Glomerular visceral epithelial cell (primary cell): ENCODE measurements around the gene PGS1.
"Not testable (repeated sequence)": the region's sequence is repeated elsewhere in the genome, so short reads cannot be mapped to it uniquely, and the experiment has no call there.

Source experiments
- DNase-seq: peaks from one replicate; pipeline ENCODE4 v3.0.0-alpha.2; 2016; ENCODE audit errors: extremely low spot score

The PGS1 gene

DNA sequence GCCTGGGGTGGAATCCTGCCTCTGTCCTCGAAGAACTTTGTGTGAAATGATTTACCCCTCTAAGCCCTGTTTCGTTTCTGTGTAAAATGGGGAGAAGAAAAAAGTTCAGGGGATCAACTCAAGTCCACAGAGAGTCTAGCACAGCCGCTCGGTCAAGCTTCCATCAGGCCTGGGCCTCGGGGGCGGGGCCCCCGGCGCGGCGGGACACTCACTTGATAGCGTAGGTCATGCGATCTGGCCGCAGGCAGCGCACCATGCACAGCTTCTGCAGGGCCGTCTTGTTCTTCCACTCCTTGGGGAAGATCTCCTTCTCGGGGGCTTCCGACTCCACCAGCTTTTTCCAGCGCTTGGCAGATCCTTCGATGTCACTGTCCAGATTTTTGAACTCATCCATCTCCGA lies 65.9 kb downstream of the PGS1 start:
- no peak for DNase-seq

DNA sequence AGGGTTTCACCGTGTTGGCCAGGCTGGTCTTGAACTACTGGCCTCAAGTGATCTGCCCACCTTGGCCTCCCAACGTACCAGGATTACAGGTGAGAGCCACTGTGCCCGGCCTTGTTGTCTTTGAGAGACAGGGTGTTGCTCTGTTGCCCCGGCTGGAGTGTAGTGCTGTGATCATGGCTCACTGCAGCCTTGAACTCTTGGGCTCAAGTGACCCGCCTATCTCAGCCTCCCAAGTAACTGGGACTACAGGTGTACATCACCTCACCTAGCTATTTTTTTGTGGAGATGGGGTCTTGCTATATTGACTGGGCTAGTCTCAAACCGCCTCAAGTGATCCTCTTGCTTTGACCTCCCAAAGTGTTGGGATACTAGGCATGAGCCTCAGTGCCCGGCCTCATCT lies 68.4 kb downstream of the PGS1 start:
- DNase-seq: no peak

DNA sequence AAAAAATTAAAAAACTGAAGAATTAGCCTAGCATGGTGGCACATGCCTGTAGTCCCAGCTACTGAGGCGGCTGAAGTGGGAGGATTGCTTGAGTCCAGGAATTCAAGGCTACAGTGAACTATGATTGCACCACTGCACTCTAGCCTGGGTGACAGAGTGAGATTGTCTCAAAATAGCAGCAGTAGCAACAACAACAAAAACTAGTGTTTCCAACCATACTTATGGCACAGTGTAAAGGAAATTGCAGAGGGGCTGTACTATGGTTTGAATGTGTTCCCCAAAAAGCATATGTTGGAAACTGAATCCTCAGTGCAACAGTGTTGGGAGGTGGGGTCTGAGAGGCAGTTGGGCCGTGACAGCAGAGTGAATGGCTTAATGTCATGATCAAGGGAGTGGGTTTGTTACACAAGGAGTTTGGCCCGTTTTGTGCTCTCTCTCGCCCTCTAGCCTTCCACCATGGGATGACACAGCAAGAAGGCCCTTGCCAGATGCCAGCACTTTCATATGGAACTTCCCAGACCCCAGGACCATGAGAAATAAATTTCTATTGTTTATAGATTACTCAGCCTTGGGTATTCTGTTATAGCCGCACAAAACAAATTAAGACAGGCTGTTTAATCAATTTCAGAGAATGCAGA lies 70.0 kb downstream of the PGS1 start:
- DNase-seq: no peak

DNA sequence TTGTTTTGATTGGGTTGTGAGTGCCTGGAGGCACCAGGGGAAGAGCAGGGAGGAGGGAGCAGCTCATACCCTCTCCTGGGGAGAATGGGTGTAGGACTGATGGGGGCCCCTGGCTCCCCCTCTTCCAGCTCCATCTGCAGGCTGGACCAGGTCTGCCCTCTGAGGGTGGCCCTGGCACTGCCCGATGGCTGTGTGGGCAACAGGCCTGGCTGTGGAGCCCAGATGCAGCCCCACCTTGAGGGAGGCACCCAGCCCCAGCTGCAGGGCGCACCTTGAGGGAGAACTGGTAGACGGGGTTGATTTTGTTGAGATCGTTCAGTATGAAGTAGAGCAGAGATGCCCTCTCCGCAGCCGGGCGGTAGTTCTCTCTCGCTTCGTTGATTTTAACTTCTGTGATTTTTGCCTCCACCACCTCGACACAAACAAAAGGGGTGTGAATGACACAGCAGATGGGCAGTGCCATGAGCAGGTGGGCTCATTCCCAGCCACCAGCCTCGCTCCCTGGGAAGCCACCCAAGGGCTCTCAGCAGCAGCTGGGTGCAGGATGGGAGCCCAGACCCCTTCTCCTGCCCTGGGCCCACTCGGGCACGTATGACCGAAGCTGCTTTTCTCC lies 71.6 kb downstream of the PGS1 start:
- DNase-seq: no peak

DNA sequence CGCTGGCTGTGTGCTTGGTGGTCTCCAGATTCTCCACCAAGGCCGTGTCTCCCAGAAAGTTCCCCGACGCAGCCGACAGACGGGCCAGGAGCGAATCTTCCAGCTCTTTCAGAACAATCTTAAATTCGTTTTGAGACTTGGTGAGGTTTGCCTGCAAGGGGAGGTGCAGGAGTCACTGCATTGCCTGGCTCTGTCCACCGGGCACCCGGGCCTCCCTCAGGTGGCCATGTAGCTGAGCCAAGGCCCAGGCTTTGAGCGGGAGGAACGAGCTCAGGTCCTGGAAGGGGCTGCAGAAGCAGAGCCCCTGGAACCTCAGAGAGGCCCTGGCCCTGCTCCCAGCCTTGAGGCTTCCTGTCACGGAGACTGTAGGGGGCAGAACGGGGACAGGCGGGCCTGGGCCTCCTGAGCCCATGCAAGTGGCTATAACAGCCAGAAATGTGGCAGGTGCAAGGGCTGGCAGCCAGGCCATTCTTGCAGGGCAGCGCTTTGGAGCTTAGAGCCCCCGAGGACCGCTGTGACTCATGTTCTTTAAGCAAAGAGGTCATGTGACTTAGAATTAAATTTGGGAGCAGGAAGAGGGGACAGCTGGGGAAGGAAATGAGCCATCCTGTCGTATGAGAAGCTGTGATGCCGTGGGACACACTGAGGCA lies 72.4 kb downstream of the PGS1 start:
- DNase-seq: no peak

DNA sequence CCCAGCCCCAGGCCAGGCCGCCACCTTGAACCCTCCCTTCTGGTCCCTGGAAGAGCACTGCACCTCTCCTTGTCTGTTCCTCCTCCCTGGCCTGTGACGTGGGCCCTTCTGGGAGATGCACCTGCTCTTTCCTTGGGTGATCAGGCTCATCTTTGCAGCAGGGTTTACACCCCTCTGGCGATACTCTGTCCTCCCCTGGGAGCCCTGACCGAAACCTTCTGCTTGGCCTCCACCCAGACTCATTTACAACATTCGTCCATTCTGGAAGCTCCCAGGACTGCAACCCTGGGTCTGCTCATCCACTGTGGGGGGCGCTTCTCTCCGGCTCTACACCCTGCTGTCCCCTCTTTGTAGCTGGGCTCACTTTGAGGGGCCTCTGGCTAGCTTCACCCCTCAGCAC lies 73.3 kb downstream of the PGS1 start:
- no peak for DNase-seq

DNA sequence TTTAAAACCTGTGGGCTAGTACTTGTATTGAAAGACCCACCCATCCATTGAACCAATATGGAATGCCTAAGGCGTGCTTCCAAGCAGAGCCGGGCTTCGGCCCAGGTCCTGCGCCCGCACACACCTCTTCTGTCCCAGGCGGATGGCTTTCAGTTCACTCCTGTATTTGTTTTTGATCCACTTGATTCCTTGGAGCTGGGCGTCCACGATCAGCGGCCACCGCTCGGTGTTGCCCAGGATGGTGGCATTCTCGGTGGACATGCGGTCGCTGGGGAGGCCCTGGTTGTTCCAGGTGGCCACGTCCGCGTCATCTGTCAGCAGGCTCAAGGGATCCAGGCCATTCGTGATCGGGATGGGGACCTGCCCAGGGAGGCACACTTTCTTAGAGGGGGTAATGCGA lies 75.9 kb downstream of the PGS1 start:
- no peak for DNase-seq

DNA sequence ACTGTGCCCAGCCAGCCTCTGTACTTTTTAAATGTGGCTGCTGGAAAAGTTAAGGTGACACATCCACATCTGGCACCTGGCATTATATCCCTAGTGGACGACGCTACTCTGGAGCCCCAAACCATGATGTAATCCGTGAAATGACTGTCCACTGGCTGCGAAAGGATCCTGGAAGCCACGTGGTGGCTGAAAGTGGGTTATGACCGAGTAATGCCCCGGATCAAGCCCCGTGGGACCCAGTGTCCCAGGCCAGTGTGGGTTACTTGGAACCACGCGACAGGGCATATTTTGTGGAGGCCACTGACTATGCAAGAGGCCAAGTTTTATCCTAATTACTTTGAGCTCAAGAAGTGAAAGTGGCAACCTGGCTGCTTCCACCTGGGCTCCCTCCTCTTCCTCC lies 79.6 kb downstream of the PGS1 start:
- DNase-seq: no peak

DNA sequence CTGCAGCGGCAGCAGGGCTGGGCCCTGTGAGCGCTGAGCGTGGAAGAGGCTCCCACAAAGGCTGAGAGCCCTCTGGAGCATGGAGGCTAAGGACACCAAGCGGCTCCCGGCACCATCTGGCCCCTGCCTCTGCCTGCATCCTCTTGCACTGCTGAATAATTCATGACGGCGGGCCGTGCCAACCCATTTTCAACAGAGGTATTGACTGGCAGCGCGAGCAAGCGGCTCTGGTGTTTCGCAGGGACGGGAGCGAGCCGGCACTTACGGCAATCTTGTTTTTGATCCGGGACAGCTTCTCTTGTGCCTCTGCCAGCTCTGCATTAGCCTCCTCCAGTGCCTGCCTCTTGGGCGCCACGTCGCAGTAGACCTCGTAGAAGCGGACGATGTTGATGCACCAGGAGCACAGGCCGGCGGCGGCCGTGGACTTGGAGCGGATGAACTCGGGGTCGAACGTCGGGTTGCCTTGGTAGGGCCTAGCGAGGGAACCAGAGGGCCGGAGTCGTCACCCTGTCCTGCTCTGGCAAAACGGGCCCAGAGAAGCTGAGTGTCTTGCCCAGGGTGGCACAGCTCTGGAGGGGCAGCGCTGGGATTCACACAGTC lies 80.4 kb downstream of the PGS1 start:
- no peak for DNase-seq

DNA sequence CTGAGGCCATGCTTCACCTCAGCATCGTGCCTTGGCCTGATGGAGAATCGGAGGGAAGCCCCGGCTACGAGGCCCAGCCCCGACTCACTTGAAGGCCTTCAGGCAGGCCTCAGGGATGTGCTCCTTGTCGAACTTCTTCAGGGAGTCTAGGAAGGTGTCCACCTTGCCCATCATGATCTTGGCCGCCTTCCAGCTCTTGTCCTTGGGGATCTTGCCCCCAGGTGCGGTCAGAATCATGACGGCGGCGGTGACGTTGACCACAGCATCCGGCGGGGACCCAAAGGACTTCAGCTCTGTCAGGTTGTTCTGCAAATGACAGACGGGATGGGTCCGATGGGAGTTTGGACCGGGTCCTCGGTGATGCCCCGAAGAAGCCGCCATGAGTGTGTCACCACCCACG lies 81.2 kb downstream of the PGS1 start:
- no peak for DNase-seq

DNA sequence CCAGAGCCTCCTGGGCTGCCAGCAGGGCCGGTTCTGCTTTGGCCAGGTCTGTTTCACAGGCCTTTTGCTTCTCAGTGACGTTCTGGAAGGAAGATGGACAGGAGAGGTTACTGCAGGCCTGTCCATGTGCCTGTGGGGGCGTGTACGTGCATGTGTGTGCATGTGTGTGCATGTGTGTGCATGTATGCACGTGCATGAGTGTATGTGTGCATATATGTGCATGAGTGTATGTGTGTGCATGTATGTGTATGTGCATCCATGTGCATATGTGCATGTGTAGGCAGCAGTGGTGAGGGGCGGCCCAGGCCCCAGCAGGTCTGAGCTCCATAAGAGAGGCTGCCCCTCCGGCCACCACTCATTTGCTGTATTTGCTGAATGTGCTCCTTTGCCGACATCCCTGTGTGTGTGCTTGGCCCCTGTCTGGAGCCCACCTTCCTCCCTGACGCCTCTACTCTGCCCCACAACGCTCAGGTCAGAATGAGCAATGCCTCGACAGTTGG lies 81.8 kb downstream of the PGS1 start:
- DNase-seq: no peak

DNA sequence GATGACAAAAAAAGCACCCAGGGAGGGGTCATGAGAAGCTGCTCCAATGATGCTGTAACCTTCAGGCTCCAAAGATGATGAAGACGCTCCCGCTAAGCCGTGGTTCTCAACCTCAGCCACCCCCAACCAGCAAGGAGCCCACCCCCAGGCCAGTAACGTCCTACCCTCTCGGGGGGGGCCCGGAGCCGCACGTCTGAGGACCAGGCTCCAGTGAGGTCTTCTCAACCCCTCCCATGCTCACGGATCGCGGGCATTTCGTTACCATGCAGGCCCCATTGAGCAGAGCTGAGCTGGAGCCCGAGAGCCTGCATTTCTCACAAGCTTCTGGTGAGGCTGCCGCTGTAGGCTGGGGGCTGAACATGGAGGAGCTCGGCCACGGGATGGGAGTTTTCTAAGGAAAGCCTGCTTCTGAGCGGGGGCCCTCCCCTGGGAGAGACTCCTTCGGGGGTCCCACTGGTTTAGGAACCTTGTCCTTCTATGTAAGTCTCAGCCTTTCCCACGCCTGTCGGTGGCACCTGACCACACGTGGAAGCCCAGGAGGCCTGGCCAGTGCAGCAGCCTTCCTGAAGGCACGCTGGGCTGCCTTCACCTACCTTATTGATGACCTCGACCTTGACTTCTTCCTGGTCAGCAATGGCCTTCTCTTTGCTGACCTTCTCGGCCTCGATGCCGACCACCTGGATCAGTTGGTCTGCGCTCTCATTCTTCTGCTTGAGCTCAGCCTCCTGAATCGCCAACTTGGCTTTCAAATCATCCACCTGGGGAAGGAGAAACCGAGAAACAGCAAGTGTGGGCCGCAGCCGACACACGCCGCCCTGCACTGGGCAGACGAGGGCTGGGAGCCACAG lies 82.7 kb downstream of the PGS1 start:
- no peak for DNase-seq

DNA sequence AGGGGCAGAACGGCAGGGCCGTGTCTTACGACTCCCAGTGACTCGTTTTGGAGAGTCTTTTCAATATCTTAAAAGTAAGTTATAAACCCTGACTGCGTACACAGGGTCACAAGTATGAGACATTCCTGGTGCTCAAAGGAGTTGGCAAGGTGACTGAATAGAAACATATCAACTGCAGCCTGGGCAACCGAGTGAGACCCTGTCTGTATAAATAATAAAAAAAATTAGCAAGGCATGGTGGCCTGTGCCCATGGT lies 83.3 kb downstream of the PGS1 start:
- no peak for DNase-seq

DNA sequence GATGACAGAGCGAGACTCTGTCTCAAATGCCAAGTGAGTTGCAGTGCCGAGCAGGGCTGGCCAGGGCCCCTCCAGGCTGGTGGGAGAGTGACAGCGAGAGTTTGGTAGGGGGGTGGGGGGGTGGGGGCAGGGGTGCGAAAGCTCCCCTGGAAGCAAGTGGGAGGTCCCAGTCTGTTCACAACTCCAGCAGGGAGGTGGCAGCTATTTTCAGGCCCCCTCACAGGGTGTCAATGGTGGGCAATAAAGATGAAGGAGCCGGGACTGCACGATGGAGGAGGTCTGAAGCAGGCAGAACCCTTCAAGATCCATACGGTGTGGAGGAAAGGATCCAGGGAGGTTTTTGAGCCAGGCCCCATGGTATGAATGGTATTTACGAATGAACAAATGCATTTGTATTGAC lies 83.7 kb downstream of the PGS1 start:
- no peak for DNase-seq

DNA sequence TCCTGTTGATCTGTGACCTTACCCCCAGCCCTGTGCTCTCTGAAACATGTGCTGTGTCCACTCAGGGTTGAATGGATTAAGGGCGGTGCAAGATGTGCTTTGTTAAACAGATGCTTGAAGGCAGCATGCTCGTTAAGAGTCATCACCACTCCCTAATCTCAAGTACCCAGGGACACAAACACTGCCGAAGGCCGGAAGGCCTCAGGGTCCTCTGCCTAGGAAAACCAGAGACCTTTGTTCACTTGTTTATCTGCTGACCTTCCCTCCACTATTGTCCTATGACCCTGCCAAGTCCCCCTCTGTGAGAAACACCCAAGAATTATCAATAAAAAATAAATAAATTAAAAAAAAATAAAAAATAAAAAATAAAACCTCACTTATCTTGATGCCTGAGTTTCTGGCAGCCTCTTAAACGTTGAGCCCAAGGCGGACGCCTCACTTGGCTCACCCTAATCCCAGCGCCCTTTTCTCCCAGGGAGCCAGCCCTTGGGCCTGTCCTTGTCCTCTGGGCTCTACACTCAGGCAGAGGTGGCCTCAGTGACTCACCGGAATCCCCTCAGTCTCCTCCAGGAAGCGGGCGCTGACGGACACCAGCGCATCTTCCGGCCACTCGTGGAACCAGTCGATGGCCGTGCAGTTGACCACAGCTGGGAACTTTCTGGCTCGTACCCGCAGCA lies 87.8 kb downstream of the PGS1 start:
- DNase-seq: not testable (repeated sequence)

DNA sequence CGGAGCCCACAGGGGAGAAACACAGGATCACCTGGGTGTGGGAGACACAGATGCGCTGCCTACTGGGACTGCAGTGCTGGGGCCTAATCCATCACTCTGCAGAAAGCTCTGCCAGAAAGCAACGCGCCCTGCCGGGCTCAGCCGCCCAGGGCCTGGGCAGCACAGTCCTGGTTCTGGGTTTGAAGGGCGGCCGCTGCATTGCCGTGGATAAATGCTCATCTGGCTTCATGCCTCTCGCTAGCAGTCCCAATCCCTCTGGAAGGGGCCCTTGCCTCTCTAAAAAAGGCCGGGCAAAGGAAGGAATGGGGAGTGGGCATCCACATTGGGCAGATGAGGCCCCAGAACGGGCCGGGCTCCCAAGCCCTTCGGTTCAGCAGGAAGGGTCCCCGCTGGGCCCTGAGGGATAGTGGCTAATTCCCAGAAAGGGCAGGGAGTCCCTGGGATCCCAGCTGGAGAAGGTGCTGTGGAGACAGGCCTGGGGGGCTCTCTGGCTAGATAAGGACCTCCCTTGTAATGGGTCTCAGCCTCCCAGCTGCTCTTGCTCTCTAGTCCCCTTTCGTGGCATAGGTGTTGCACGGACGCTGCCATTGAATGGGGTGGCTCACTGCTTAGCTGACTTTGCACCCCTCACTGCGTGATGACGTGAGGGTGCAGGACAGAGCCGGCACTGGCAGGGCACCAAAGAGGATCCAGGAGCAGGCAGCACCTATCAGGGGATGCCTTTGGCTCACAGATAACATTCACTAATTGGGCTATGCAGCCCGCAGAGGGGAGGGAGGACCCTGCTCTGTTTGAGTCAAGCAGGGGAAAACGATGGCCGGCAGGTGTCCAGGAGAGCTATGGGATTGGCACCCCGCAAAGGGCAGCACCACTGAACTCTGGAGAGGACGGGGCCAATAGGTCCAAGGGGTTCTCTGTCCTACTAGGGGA lies 88.6 kb downstream of the PGS1 start:
- no peak for DNase-seq

DNA sequence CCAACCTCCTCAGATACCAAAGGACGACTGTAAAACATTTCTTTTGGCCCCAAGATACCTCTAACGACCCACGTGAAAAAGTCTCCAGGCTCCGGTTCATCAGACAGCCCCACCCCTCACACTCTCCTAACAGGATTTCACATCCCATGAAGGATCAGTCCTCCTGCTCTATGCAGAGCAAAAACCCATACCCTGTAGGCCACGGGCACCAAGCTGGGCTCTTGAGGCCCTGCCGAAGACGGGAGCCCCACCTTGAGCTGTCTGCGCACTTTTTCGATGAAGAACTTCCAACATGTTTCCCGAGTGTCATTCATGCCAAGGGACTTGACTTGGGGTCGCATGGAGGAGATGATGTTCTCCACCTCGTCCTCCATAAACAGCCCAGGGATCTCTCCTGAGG lies 89.9 kb downstream of the PGS1 start:
- DNase-seq: no peak

DNA sequence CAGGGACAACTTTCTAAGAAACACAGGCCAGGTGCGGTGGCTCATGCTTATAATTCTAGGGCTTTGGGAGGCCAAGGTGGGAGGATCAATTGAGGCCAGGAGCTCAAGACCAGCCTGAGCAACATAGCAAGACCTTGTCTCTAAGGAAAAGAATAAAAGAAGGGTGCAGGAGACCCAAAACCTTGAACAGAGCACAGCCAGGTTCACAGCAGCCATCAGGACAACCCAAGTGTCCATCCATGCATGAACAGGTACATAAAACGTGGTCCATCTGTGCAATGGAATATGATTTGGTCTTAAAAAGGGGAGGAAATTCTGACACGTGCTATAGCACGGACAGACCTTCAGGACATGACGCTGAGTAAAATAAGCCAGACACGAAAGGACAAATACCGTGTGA lies 91.0 kb downstream of the PGS1 start:
- DNase-seq: no peak

DNA sequence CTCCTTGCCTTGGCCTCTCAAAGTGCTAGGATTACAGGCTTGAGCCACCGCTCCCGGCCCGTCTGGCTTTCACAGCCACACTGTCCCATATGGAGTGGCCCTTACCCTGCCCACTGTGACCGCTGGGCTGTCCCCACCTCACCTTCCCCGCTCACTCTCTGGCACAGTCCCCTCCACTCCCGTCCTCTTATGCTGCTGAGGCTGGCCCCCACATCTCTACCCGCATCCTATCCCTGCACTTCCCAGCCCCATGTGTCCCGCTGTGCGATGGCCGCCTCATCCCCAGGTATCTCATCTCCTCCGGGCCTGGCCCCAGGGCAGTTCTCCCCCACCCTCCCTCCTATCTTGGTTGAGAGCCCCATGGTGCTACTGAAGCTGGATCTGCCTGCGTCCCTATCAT lies 93.2 kb downstream of the PGS1 start:
- no peak for DNase-seq

DNA sequence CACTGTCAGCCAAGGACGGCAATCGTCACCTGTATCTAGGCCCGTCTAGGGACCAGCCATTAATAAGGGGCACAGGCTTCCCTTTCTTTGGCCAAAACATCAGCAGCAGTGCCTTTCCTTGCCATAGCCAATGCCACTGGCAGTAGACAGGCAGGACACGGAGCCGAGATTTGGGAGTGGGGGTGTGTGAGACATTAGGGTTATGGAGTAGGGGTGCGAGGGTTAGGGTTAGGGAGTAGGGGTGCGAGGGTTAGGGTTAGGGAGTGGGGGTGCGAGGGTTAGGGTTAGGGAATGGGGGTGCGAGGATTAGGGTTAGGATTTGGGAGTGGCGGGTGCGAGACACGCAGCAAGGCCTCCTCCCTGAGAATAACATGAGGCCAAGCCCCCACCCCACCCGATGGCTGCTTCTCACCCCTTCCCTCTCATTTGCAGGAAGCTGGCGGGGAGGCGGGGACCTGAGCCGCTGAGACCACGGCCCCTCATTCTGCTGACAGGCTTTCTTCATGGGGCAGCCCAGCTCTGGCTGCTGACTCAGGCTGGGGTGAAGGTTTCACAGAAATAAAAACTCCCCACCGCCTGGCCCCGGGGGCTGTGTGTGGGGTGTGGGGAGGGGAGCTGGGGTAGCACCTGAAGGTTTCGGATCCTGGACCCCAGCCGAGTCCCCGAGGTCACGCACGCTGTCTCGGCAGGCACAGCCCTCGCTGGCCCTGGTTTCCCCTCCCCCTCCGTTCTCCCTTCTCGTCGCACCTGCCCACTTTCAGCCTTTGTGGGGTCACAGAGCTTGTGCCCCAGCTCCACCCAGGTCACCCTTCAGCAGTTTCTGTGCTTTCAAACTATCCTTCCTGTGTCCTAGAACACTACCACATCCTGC lies 93.8 kb downstream of the PGS1 start:
- no peak for DNase-seq
